HG03460 (cell line): ENCODE data around the gene GNGT2.
"Not testable (repeated sequence)": the region's sequence is repeated elsewhere in the genome, so short reads cannot be mapped to it uniquely, and the experiment has no call there.

Experiments
- ATAC-seq: cut with Tn5 transposase; IDR thresholded peaks from one replicate; pipeline ENCODE4 v1.9.1; 2021; ENCODE audit not compliant: unreplicated experiment

GNGT2 gene

GRCh38 chr17:49180998-49181635, 29.3 kb downstream of the GNGT2 start:
- ATAC-seq: no peak

- ATAC-seq: no peak
Measured at GRCh38 chr17:49180303-49180702, 30.1 kb downstream of the GNGT2 start.

GRCh38 chr17:49175978-49176377, 34.4 kb downstream of the GNGT2 start:
- not testable (repeated sequence) for ATAC-seq

- not testable (repeated sequence) for ATAC-seq
Measured at GRCh38 chr17:49170711-49171110, 39.7 kb downstream of the GNGT2 start.

- ATAC-seq: no peak
Measured at GRCh38 chr17:49170216-49170615, 40.2 kb downstream of the GNGT2 start.

- no peak for ATAC-seq
Measured at GRCh38 chr17:49168706-49169105, 41.7 kb downstream of the GNGT2 start.

- no peak for ATAC-seq
Measured at GRCh38 chr17:49165143-49165542, 45.2 kb downstream of the GNGT2 start.

- no peak for ATAC-seq
Measured at GRCh38 chr17:49162866-49163265, 47.5 kb downstream of the GNGT2 start.

- ATAC-seq: no peak
Measured at GRCh38 chr17:49157784-49158183, 52.6 kb downstream of the GNGT2 start.

- no peak for ATAC-seq
Measured at GRCh38 chr17:49156256-49156655, 54.1 kb downstream of the GNGT2 start.
